T-helper 2 cell treated with Interferon-gamma antibody and Interleukin-4, amounts not matched to agents 100 ng/mL and 5 ng/mL, for 36 hours (primary cell): ENCODE data around the gene RGS6. TPM values are rescaled to one million over a fixed set of nuclear protein-coding genes. Genes with fewer than 3 reads are reported as not detected.

Experiments used
- intact Hi-C: fragments of 100-400 bp; cut with micrococcal nuclease; formaldehyde crosslinking; loops from one replicate; pipeline ENCODE4 v1.15.1; 2023
- total RNA-seq: library from RNA; stranded (reverse); gene quantifications from 2 replicates; pipeline ENCODE4 v1.2.3, GENCODE V29; 2022

RGS6 gene
- total RNA-seq, 1 donor from 2014 or later = 0.18 TPM

DNA sequence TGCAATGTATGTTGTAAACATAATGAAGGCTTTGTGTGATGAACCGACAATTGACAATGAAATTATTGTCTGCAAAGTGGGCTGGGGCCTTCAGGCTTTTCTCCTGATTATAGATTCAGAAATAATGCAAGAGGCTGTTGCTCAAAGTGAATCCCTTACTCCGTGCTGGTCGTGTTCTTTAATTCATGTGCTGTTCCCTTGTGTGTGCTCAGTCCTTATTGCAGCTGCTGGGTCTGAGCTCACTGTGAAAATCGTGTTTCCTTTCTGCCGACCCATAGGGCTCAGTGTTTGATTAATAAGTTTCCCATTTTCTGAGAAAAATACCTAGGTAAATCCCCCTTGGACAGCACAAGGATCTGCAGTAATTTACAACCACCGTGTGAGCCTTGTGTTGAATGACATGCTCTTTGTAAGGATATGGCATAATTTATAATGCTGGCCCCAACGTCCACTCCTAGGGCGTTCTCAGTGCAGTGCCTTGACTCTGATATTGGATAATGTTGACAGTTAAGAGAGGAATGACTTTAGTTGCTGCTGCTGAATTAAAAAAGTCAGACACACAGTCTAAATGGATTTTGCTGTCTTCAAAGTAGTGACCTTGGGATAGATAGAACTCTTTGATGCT is 81.6 kb downstream of the RGS6 start:
- intact Hi-C loops = no loop called here

GRCh38 chr14:72014486-72014885 is 82.3 kb downstream of the RGS6 start:
- intact Hi-C loops = no loop called here

- intact Hi-C loops = no loop called here
These were observed 85.1 kb downstream of the RGS6 start for GRCh38 chr14:72017290-72017689.

DNA sequence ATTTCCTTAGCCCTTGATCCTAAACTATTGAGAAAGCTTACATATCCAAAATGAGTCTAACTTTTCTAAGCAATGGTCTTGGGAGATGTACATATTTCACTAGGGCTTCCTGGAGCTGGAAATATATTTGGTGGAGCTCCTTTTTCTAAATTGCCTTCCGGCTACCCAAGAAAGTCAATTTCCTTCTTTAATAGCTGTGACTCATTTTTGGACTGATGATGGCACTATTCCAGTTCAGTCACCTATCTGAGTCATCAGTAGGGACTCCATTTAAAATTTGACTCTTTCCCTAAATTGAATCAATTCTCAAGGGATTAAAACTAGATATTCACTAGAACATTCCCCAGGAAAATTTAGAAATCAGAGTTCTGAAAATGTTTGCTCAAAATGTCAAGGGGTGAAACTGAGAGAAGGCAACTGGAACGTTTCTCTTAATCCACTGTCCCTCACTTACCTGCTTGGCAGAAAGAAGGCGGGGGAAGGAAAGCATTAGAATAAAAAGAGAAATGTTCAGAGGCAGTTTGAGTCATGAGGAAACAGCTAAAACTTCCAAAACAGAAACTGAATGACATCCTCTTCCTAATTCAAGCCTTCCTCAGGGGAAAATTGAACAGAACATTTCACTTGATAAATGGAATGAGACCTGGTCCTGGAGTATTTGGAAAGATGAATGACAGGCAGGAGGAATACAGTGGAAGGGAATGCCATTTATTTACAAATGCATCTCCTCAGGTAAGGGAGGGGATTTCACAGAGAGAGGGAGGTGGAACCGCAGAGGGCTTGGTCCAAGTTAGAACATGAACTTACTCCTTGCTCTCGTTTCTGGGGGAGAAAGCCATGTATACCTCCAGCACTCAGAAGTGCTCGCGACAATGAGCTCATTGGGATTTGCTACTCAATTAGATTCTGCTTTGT is 91.2 kb downstream of the RGS6 start:
- intact Hi-C loops = loop anchor here (1.0 to 5.0 kb wide), 3 partner anchors 269 to 884 kb away; no protein-coding TSS in a partner anchor

- intact Hi-C loops = loop anchor here (1.0 to 5.0 kb wide), 3 partner anchors 269 to 883 kb away; no protein-coding TSS in a partner anchor
These were observed 91.8 kb downstream of the RGS6 start for GRCh38 chr14:72024043-72024407.

DNA sequence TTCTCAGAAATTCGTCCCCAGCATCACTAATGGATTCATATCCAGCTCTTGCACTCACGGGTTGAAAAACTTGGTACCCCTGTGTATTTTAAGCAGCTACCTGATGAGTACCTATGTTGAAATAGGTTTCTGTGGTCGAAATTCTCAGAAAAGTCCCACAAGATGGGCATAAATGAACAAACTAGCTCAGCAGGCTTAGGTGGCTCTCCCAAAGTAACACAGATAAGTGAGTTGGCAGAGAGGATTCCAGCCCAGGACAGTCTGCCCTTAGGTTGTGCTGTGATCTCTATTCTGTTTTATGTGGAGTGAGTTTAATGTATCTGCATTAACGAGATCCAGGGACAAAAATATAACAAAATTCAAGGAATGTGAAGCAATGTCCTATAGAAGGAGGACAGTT is 92.3 kb downstream of the RGS6 start:
- intact Hi-C loops = loop anchor here (1.0 to 5.0 kb wide), 3 partner anchors 268 to 883 kb away; no protein-coding TSS in a partner anchor

DNA sequence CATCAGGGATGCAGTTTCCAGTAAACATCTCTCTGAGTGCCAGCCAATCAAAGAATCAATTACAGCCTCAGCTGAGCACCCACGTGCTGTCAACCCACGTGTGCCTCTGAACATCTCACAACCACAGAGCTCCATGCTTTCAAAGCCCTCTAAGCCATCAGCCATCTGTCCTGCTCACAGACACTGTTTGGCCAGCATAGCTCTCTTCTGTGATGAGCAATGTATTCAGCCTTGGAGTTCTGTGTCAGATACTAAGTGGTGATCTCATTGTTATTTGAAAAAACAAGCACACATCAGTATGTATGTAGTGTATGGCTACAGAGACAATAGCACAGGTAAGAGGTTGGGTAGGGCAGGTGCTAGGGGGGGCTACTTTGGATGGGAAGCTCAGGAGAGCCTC is 94.3 kb downstream of the RGS6 start:
- intact Hi-C loops = no loop called here

DNA sequence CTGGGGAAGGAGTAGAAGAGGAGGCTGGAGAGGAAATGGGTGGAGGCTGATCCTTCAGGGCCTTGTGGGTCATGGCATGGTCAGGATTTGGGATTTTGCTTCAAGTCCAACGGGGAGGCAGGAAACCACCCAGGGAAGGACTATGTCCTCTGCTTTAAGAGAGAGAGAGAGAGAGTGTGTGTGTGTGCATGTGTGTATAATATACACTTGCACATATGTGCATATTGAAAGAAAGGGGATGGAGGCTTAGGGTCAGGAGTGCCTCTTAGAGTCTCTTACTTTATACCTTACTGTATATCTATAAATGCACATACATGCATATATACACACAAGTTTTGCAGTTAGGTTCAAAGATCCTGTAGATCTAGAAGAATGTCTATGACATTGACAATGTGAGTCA is 94.8 kb downstream of the RGS6 start:
- intact Hi-C loops = no loop called here

GRCh38 chr14:72033365-72033764 is 101.1 kb downstream of the RGS6 start:
- intact Hi-C loops = no loop called here

GRCh38 chr14:72040528-72040927 is 108.3 kb downstream of the RGS6 start:
- intact Hi-C loops = no loop called here

GRCh38 chr14:72045271-72045670 is 113.0 kb downstream of the RGS6 start:
- intact Hi-C loops = no loop called here

DNA sequence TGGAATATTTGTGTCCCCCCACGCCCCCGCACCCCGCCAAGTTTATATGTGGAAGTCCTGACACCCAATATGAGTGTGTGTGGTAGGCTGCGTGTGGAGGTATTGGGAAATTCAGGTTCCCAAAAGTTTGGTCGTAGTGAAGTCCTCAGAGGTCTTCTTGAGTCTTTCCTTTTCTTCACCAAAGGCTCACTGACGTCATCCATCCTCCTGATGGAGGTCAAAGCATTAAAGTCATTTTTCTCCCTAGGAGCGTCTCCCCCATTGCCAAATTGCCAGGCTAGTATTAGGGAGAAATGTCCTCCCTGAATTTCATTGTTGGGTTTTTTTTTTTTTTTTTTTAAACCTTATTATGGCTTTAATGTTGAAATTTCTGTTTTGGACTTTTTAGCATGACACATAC is 113.7 kb downstream of the RGS6 start:
- intact Hi-C loops = no loop called here

- intact Hi-C loops = no loop called here
These were observed 117.2 kb downstream of the RGS6 start for GRCh38 chr14:72049462-72049861.

GRCh38 chr14:72052356-72052755 is 120.1 kb downstream of the RGS6 start:
- intact Hi-C loops = no loop called here

- intact Hi-C loops = no loop called here
These were observed 121.4 kb downstream of the RGS6 start for GRCh38 chr14:72053651-72054050.

GRCh38 chr14:72054911-72055310 is 122.7 kb downstream of the RGS6 start:
- intact Hi-C loops = no loop called here

DNA sequence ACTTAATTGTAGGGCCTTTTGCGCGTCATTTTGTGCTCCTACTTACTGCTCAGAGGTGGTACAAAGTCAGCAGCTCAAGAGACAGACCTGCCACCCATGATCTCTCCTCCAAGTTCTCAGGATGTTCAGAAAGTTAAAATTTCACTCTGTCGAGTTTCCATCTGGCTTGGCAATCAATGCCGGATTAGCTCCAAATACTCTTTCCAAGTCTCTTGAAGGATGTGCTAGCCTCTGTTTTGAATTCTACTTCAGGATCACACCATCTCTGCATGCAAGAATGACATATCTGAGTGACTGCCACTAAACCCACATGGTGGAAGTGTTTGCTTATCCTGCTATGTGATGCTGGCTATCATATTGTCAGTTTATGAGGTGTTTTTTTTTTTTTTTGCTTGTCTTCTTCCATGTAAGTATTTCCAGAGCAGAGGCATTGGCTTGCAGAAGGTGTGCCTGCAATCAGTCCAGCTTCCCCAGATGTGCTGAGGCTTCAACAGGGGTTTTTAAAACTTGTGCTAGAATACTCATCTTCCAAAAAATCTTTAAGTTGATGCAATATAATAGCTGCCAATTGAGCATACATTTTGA is 125.6 kb downstream of the RGS6 start:
- intact Hi-C loops = no loop called here

- intact Hi-C loops = no loop called here
These were observed 128.2 kb downstream of the RGS6 start for GRCh38 chr14:72060460-72060859.

- intact Hi-C loops = no loop called here
These were observed 128.7 kb downstream of the RGS6 start for GRCh38 chr14:72060917-72061316.

- intact Hi-C loops = no loop called here
These were observed 129.5 kb downstream of the RGS6 start for GRCh38 chr14:72061718-72062117.

DNA sequence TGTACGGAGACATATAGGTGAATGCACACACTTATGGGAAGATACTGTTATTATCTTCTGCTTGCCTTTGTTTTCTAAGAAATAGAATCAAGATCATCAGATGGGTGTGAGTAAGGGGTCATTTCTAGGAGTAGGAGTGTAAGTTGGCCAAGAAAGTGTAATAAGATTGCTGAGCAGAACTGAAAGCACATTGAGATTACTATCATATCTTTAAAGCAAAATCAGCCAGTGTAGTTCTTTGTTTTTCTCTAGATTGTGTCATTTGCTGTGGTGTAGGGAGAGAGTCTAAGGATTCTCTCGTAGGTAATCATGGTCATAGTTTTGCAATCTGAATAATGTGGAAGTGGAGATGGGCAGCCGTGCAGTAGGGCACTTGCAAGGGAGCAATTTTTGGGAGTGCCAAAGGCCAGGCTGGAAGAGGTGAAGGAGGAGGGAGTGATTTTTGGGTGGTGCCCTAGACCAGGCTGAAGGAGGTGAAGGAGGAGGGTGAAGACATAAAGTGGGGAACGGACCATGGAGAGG is 131.6 kb downstream of the RGS6 start:
- intact Hi-C loops = no loop called here

GRCh38 chr14:72064501-72064900 is 132.3 kb downstream of the RGS6 start:
- intact Hi-C loops = no loop called here
